Left hindlimb (tissue), 1 donor: ENCODE measurements around the gene NFKB1.
"Not testable (repeated sequence)": the region's sequence is repeated elsewhere in the genome, so short reads cannot be mapped to it uniquely, and the experiment has no call there.

Source experiments
- DNase-seq: peaks from one replicate; pipeline ENCODE4 v3.0.0-alpha.2; 2018

The NFKB1 gene

GRCh38 chr4:102500696-102501446 lies at the start of gene NFKB1:
Gene NFKB1 (plus strand): TSS chr4:102501359. CDS start chr4:102525519, 24,160 bp downstream.
- DNase-seq: peak; percentile 74

- DNase-seq: no peak
Measured at GRCh38 chr4:102452854-102453253, 48.3 kb upstream of the NFKB1 start.

GRCh38 chr4:102453827-102454226 lies 47.3 kb upstream of the NFKB1 start:
- no peak for DNase-seq

- no peak for DNase-seq
Measured at GRCh38 chr4:102454268-102454667, 46.9 kb upstream of the NFKB1 start.

GRCh38 chr4:102454981-102455685 lies 46.0 kb upstream of the NFKB1 start:
- DNase-seq: peak; percentile 50

GRCh38 chr4:102455750-102456149 lies 45.4 kb upstream of the NFKB1 start:
- no peak for DNase-seq

- DNase-seq: no peak
Measured at GRCh38 chr4:102466298-102466697, 34.9 kb upstream of the NFKB1 start.

GRCh38 chr4:102469806-102470205 lies 31.4 kb upstream of the NFKB1 start:
- no peak for DNase-seq

- no peak for DNase-seq
Measured at GRCh38 chr4:102472441-102473013, 28.6 kb upstream of the NFKB1 start.

- no peak for DNase-seq
Measured at GRCh38 chr4:102473476-102473875, 27.7 kb upstream of the NFKB1 start.

- no peak for DNase-seq
Measured at GRCh38 chr4:102474736-102475504, 26.2 kb upstream of the NFKB1 start.

- no peak for DNase-seq
Measured at GRCh38 chr4:102477657-102478056, 23.5 kb upstream of the NFKB1 start.

GRCh38 chr4:102478186-102478585 lies 23.0 kb upstream of the NFKB1 start:
- no peak for DNase-seq

GRCh38 chr4:102479832-102480231 lies 21.3 kb upstream of the NFKB1 start:
- DNase-seq: not testable (repeated sequence)

- no peak for DNase-seq
Measured at GRCh38 chr4:102483120-102483519, 18.0 kb upstream of the NFKB1 start.

GRCh38 chr4:102483990-102484692 lies 17.0 kb upstream of the NFKB1 start:
- not testable (repeated sequence) for DNase-seq

GRCh38 chr4:102492531-102493241 lies 8.5 kb upstream of the NFKB1 start:
- no peak for DNase-seq

GRCh38 chr4:102493257-102493656 lies 7.9 kb upstream of the NFKB1 start:
- DNase-seq: no peak

- no peak for DNase-seq
Measured at GRCh38 chr4:102493794-102494193, 7.4 kb upstream of the NFKB1 start.

- DNase-seq: no peak
Measured at GRCh38 chr4:102494603-102495002, 6.6 kb upstream of the NFKB1 start.

GRCh38 chr4:102497986-102498385 lies 3.2 kb upstream of the NFKB1 start:
- no peak for DNase-seq

- no peak for DNase-seq
Measured at GRCh38 chr4:102500352-102500695, 835 bp upstream of the NFKB1 start.
